Measurements from ENCODE around the gene HAO2. TPM values are rescaled to one million over a fixed set of nuclear protein-coding genes. Genes with fewer than 3 reads are reported as not detected.

The HAO2 gene
- total and polyA plus RNA-seq, 2 experiments from 2014 or later = not detected

GRCh38 chr1:119373465-119373864 lies 4.9 kb downstream of the HAO2 start:
- Histone ChIP-seq H3K27me3 (ENCODE audit: insufficient read depth) (no peaks in the 10 kb centered on the region), H3K9me2 (ENCODE audit: insufficient read depth) (peaks cover 8% of the 10 kb centered on the region; the same call in 1 of the 2 replicates), H3K4me1 (ENCODE audit: insufficient read depth) (peaks cover 11% of the 10 kb centered on the region), H4K20me1 (replicated peaks; ENCODE audit: insufficient read depth) (no peaks in the 10 kb centered on the region), H3K79me2 (replicated peaks; ENCODE audit: insufficient read depth) (no peaks in the 10 kb centered on the region), H2AFZ (no peak overlapping the region), H3F3A (replicated peaks; ENCODE audit: low read depth) (no peaks in the 10 kb centered on the region), H3K36me3 (ENCODE audit: insufficient read depth) (no peaks in the 10 kb centered on the region), H3K4me3 (no peak overlapping the region), H3K27ac (ENCODE audit: low read depth) (no peak overlapping the region), H3K4me2 (no peak overlapping the region)
- no peak overlapping the region for H3K27ac Mint-ChIP-seq
- no peak for ATAC-seq
- H3K4me1 Mint-ChIP-seq = peaks cover 19% of the 10 kb centered on the region
- H3K4me3 Mint-ChIP-seq = no peak overlapping the region
- DNase-seq (ENCODE audit: low spot score) = no peak
- no peaks in the 10 kb centered on the region for H3K36me3 Mint-ChIP-seq (ENCODE audit: low read depth)
- H3K9me3 Mint-ChIP-seq = peaks cover 4% of the 10 kb centered on the region; the same call in 1 of the 3 replicates
- no peaks in the 10 kb centered on the region for H3K27me3 Mint-ChIP-seq (ENCODE audit: insufficient read depth, low read depth, poor library complexity)
- TF ChIP-seq, protein P1, sequence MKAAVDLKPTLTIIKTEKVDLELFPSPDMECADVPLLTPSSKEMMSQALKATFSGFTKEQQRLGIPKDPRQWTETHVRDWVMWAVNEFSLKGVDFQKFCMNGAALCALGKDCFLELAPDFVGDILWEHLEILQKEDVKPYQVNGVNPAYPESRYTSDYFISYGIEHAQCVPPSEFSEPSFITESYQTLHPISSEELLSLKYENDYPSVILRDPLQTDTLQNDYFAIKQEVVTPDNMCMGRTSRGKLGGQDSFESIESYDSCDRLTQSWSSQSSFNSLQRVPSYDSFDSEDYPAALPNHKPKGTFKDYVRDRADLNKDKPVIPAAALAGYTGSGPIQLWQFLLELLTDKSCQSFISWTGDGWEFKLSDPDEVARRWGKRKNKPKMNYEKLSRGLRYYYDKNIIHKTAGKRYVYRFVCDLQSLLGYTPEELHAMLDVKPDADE (IDR thresholded peaks at IDR 0.05) = no peak
- TF ChIP-seq EZH2 (IDR thresholded peaks at IDR 0.05; ENCODE audit: low read depth, unreplicated experiment) = no peak
- no peak for TF ChIP-seq POLR2AphosphoS5 (IDR thresholded peaks at IDR 0.05; ENCODE audit: low read depth)
- no peak for TF ChIP-seq NANOG (IDR thresholded peaks at IDR 0.05; ENCODE audit: borderline replicate concordance)
- no peak for TF ChIP-seq CREB1 (CRISPR knock-in tag; IDR thresholded peaks at IDR 0.05; ENCODE audit: low read depth)
- TF ChIP-seq ZNF331 (CRISPR knock-in tag; IDR thresholded peaks at IDR 0.05; ENCODE audit: low read depth) = no peak
- TF ChIP-seq ZNF114 (CRISPR knock-in tag; IDR thresholded peaks at IDR 0.05) = no peak
- TF ChIP-seq EZH2phosphoT487 (IDR thresholded peaks at IDR 0.05; ENCODE audit: unreplicated experiment) = no peak
- TF ChIP-seq STAT1 (IDR thresholded peaks at IDR 0.05; ENCODE audit: unreplicated experiment) = no peak
- TF ChIP-seq, protein P2, sequence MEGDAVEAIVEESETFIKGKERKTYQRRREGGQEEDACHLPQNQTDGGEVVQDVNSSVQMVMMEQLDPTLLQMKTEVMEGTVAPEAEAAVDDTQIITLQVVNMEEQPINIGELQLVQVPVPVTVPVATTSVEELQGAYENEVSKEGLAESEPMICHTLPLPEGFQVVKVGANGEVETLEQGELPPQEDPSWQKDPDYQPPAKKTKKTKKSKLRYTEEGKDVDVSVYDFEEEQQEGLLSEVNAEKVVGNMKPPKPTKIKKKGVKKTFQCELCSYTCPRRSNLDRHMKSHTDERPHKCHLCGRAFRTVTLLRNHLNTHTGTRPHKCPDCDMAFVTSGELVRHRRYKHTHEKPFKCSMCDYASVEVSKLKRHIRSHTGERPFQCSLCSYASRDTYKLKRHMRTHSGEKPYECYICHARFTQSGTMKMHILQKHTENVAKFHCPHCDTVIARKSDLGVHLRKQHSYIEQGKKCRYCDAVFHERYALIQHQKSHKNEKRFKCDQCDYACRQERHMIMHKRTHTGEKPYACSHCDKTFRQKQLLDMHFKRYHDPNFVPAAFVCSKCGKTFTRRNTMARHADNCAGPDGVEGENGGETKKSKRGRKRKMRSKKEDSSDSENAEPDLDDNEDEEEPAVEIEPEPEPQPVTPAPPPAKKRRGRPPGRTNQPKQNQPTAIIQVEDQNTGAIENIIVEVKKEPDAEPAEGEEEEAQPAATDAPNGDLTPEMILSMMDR (conservative IDR thresholded peaks at IDR 0.05; ENCODE audit: low read depth in 2 of 2) = no peak

DNA sequence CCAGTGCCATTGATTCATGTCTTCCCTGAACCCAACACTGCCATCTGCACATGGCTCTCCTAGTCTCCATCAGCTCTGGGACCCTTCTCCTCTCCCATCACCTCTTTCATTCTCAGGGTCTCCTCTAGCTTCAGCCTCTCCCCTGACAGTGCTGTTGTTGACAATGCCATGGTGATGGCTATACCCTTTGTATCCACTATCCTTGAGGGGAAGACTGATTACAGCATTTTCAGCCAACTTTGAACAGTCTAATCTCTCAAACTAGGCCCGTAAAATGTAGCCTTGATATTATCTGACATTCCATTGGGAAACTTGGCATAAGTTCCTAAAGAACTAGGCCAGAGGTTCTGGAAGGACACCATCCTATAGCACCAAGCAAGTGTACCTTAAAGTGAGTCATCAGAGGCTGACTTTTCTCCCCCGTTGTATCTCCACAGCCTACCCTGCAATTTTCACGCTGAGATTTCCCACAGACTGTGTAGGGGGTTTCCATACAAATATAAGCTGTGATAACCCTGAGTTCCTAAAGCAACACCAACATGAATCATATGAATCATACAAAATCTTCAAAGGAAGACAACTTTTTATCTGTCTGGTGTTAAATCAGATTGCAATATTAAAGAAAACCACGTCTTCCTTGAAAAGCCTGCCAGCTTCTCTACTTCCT lies 5.8 kb downstream of the HAO2 start:
- H3K4me3 Mint-ChIP-seq = no peak overlapping the region
- peaks cover 4% of the 10 kb centered on the region; the same call in 1 of the 3 replicates for H3K9me3 Mint-ChIP-seq
- Histone ChIP-seq H3F3A (replicated peaks; ENCODE audit: low read depth) (no peaks in the 10 kb centered on the region), H4K20me1 (replicated peaks; ENCODE audit: insufficient read depth) (no peaks in the 10 kb centered on the region), H2AFZ (no peak overlapping the region), H3K36me3 (ENCODE audit: insufficient read depth) (no peaks in the 10 kb centered on the region), H3K27me3 (ENCODE audit: insufficient read depth) (no peaks in the 10 kb centered on the region), H3K4me1 (ENCODE audit: insufficient read depth) (peaks cover 11% of the 10 kb centered on the region), H3K4me3 (no peak overlapping the region), H3K4me2 (no peak overlapping the region), H3K27ac (ENCODE audit: low read depth) (no peak overlapping the region), H3K79me2 (replicated peaks; ENCODE audit: insufficient read depth) (no peaks in the 10 kb centered on the region), H3K9me2 (ENCODE audit: insufficient read depth) (peaks cover 8% of the 10 kb centered on the region; the same call in 1 of the 2 replicates)
- H3K27me3 Mint-ChIP-seq (ENCODE audit: insufficient read depth, low read depth, poor library complexity) = no peaks in the 10 kb centered on the region
- H3K36me3 Mint-ChIP-seq (ENCODE audit: low read depth) = no peaks in the 10 kb centered on the region
- DNase-seq (ENCODE audit: low spot score) = no peak
- no peak for ATAC-seq
- H3K27ac Mint-ChIP-seq = no peak overlapping the region
- H3K4me1 Mint-ChIP-seq = peaks cover 19% of the 10 kb centered on the region
- no peak for TF ChIP-seq EZH2 (IDR thresholded peaks at IDR 0.05; ENCODE audit: low read depth, unreplicated experiment)
- TF ChIP-seq ZNF114 (CRISPR knock-in tag; IDR thresholded peaks at IDR 0.05) = no peak
- no peak for TF ChIP-seq JUNB (IDR thresholded peaks at IDR 0.05; ENCODE audit: unreplicated experiment)
- no peak for TF ChIP-seq NANOG (IDR thresholded peaks at IDR 0.05; ENCODE audit: borderline replicate concordance)
- TF ChIP-seq, protein P3, sequence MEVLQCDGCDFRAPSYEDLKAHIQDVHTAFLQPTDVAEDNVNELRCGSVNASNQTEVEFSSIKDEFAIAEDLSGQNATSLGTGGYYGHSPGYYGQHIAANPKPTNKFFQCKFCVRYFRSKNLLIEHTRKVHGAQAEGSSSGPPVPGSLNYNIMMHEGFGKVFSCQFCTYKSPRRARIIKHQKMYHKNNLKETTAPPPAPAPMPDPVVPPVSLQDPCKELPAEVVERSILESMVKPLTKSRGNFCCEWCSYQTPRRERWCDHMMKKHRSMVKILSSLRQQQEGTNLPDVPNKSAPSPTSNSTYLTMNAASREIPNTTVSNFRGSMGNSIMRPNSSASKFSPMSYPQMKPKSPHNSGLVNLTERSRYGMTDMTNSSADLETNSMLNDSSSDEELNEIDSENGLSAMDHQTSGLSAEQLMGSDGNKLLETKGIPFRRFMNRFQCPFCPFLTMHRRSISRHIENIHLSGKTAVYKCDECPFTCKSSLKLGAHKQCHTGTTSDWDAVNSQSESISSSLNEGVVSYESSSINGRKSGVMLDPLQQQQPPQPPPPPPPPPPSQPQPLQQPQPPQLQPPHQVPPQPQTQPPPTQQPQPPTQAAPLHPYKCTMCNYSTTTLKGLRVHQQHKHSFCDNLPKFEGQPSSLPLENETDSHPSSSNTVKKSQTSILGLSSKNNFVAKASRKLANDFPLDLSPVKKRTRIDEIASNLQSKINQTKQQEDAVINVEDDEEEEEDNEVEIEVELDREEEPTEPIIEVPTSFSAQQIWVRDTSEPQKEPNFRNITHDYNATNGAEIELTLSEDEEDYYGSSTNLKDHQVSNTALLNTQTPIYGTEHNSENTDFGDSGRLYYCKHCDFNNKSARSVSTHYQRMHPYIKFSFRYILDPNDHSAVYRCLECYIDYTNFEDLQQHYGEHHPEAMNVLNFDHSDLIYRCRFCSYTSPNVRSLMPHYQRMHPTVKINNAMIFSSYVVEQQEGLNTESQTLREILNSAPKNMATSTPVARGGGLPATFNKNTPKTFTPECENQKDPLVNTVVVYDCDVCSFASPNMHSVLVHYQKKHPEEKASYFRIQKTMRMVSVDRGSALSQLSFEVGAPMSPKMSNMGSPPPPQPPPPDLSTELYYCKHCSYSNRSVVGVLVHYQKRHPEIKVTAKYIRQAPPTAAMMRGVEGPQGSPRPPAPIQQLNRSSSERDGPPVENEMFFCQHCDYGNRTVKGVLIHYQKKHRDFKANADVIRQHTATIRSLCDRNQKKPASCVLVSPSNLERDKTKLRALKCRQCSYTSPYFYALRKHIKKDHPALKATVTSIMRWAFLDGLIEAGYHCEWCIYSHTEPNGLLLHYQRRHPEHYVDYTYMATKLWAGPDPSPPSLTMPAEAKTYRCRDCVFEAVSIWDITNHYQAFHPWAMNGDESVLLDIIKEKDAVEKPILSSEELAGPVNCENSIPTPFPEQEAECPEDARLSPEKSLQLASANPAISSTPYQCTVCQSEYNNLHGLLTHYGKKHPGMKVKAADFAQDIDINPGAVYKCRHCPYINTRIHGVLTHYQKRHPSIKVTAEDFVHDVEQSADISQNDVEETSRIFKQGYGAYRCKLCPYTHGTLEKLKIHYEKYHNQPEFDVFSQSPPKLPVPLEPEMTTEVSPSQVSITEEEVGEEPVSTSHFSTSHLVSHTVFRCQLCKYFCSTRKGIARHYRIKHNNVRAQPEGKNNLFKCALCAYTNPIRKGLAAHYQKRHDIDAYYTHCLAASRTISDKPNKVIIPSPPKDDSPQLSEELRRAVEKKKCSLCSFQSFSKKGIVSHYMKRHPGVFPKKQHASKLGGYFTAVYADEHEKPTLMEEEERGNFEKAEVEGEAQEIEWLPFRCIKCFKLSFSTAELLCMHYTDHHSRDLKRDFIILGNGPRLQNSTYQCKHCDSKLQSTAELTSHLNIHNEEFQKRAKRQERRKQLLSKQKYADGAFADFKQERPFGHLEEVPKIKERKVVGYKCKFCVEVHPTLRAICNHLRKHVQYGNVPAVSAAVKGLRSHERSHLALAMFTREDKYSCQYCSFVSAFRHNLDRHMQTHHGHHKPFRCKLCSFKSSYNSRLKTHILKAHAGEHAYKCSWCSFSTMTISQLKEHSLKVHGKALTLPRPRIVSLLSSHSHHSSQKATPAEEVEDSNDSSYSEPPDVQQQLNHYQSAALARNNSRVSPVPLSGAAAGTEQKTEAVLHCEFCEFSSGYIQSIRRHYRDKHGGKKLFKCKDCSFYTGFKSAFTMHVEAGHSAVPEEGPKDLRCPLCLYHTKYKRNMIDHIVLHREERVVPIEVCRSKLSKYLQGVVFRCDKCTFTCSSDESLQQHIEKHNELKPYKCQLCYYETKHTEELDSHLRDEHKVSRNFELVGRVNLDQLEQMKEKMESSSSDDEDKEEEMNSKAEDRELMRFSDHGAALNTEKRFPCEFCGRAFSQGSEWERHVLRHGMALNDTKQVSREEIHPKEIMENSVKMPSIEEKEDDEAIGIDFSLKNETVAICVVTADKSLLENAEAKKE (CRISPR knock-in tag; IDR thresholded peaks at IDR 0.05) = no peak
